Neural cell (in vitro differentiated cells): ENCODE results near the gene HS1BP3. TPM values are rescaled to one million over a fixed set of nuclear protein-coding genes. Genes with fewer than 3 reads are reported as not detected.

ENCODE experiments used
- H2AFZ ChIP-seq: fragments of 200-600, 300-800 bp; sonication (generic), shearing (Covaris generic); 2 replicates; pipeline ENCODE4 v1.6.0; 2014; ENCODE audit warnings: low read depth, mild to moderate bottlenecking, antibody characterized with exemption, low read length, moderate library complexity
- H3F3A ChIP-seq: fragments of 200-600 bp; shearing (Covaris generic); 2 replicates; pipeline ENCODE4 v1.6.1; 2016; ENCODE audit warnings: mild to moderate bottlenecking, moderate library complexity, mixed read lengths, antibody characterized with exemption, low read length; ENCODE audit not compliant: insufficient read depth, poor library complexity, severe bottlenecking
- H3K27ac ChIP-seq: fragments of 200-600, 300-800 bp; sonication (generic), shearing (Covaris generic); 2 replicates; pipeline ENCODE4 v1.5.1; 2014; ENCODE audit warnings: mild to moderate bottlenecking, low read length, moderate library complexity
- H3K27me3 ChIP-seq: fragments of 300-800, 200-600 bp; sonication (generic), shearing (Covaris generic); 2 replicates; pipeline ENCODE4 v1.6.0; 2014; ENCODE audit warnings: mild to moderate bottlenecking, low read depth, low read length, moderate library complexity; ENCODE audit not compliant: insufficient read depth
- H3K36me3 ChIP-seq: fragments of 300-800, 200-600 bp; sonication (generic), shearing (Covaris generic); 2 replicates; pipeline ENCODE4 v1.5.1; 2014; ENCODE audit warnings: mild to moderate bottlenecking, antibody characterized with exemption, low read length, moderate library complexity; ENCODE audit not compliant: insufficient read depth
- H3K4me2 ChIP-seq: fragments of 300-800, 200-600 bp; sonication (generic), shearing (Covaris generic); 2 replicates; pipeline ENCODE4 v1.6.0; 2014; ENCODE audit warnings: mild to moderate bottlenecking, low read length
- H3K4me3 ChIP-seq: fragments of 300-800, 200-600 bp; sonication (generic), shearing (Covaris generic); 2 replicates; pipeline ENCODE4 v1.5.1; 2014; ENCODE audit warnings: mild to moderate bottlenecking, low read length, moderate library complexity
- H3K79me2 ChIP-seq: fragments of 200-600 bp; shearing (Covaris generic); replicated peaks from 2 replicates; pipeline ENCODE4 v1.6.0; 2014; ENCODE audit warnings: mild to moderate bottlenecking, low read length, moderate library complexity; ENCODE audit not compliant: insufficient read depth
- H3K9ac ChIP-seq: fragments of 300-800, 200-600 bp; sonication (generic), shearing (Covaris generic); 2 replicates; pipeline ENCODE4 v1.6.1; 2016; ENCODE audit warnings: mild to moderate bottlenecking, low read length, mixed read lengths
- H3K9me2 ChIP-seq: fragments of 200-600 bp; shearing (Covaris generic); 2 replicates; pipeline ENCODE4 v1.6.1; 2016; ENCODE audit warnings: mild to moderate bottlenecking, low read length, mixed read lengths; ENCODE audit not compliant: insufficient read depth
- H3K9me3 ChIP-seq: fragments of 200-600, 300-800 bp; sonication (generic), shearing (Covaris generic); 2 replicates; pipeline ENCODE4 v1.6.1; 2016; ENCODE audit warnings: mild to moderate bottlenecking, mixed run types, low read length, moderate library complexity, mixed read lengths
- H4K20me1 ChIP-seq: fragments of 200-600 bp; shearing (Covaris generic); 2 replicates; pipeline ENCODE4 v1.6.1; 2016; ENCODE audit warnings: mild to moderate bottlenecking, mixed run types; ENCODE audit not compliant: insufficient read depth
- CTCF ChIP-seq: fragments of 450-650 bp; IDR thresholded peaks from 2 replicates; pipeline ENCODE4 v1.5.1; 2014; ENCODE audit warnings: antibody characterized with exemption, mild to moderate bottlenecking, moderate library complexity; ENCODE audit not compliant: poor library complexity, severe bottlenecking
- EP300 ChIP-seq: fragments of 450-650 bp; conservative IDR thresholded peaks from 2 replicates; pipeline ENCODE4 v1.6.1; 2014; ENCODE audit warnings: antibody characterized with exemption, mild to moderate bottlenecking, moderate library complexity; ENCODE audit not compliant: poor library complexity, severe bottlenecking
- EZH2 ChIP-seq: fragments of 200-600, 300-800 bp; shearing (Covaris generic), sonication (generic); IDR thresholded peaks from 2 replicates; pipeline ENCODE4 v1.6.1; 2014; ENCODE audit warnings: antibody characterized with exemption, low read length, borderline replicate concordance, mild to moderate bottlenecking; ENCODE audit not compliant: insufficient read depth, poor library complexity, severe bottlenecking
- MXI1 ChIP-seq: fragments of 450-650 bp; conservative IDR thresholded peaks from 2 replicates; pipeline ENCODE4 v1.6.1; 2014; ENCODE audit warnings: antibody characterized with exemption, mild to moderate bottlenecking; ENCODE audit not compliant: poor library complexity, severe bottlenecking
- POLR2AphosphoS5 ChIP-seq: IDR thresholded peaks from 2 replicates; pipeline ENCODE4 v1.6.1; 2012
- RAD21 ChIP-seq: fragments of 450-650 bp; conservative IDR thresholded peaks from 2 replicates; pipeline ENCODE4 v1.6.1; 2014; ENCODE audit warnings: antibody characterized with exemption, mild to moderate bottlenecking, moderate library complexity
- REST ChIP-seq: IDR thresholded peaks from 2 replicates; pipeline ENCODE4 v1.6.1; 2012; ENCODE audit warnings: borderline replicate concordance
- SMC3 ChIP-seq: fragments of 450-650 bp; conservative IDR thresholded peaks from 2 replicates; pipeline ENCODE4 v1.6.1; 2014; ENCODE audit warnings: antibody characterized with exemption, mild to moderate bottlenecking, moderate library complexity; ENCODE audit not compliant: poor library complexity
- TAF1 ChIP-seq: IDR thresholded peaks from 2 replicates; pipeline ENCODE4 v1.6.1; 2012; ENCODE audit warnings: low read depth
- polyA plus RNA-seq: library from polyadenylated mRNA; depleted of rRNA; stranded (reverse); fragments of >200 nt; gene quantifications from 2 replicates; pipeline ENCODE4 v1.2.3, GENCODE V29; 2014

Gene HS1BP3
- polyA plus RNA-seq, 1 donor from 2014 or later: 8.9 TPM

- Histone ChIP-seq H3K27me3 (no peaks in the 10 kb centered on the region), H3F3A (no peaks in the 10 kb centered on the region), H3K36me3 (no peaks in the 10 kb centered on the region), H3K4me2 (no peak overlapping the region), H2AFZ (no peak overlapping the region), H3K9ac (no peak overlapping the region), H3K9me2 (no peaks in the 10 kb centered on the region), H4K20me1 (no peaks in the 10 kb centered on the region), H3K27ac (no peak overlapping the region), H3K4me3 (no peak overlapping the region), H3K9me3 (no peaks in the 10 kb centered on the region), H3K79me2 (no peaks in the 10 kb centered on the region)
- TF ChIP-seq TAF1 (no peak), MXI1 (no peak), EP300 (no peak), RAD21 (no peak)
Measured at GRCh38 chr2:20697322-20697934, 46.5 kb upstream of the HS1BP3 start.

- Histone ChIP-seq H3K27me3 (no peaks in the 10 kb centered on the region), H3K79me2 (no peaks in the 10 kb centered on the region), H3K4me2 (no peak overlapping the region), H3F3A (no peaks in the 10 kb centered on the region), H3K9me3 (no peaks in the 10 kb centered on the region), H3K9me2 (no peaks in the 10 kb centered on the region), H3K4me3 (no peak overlapping the region), H3K36me3 (no peaks in the 10 kb centered on the region), H3K27ac (no peak overlapping the region), H4K20me1 (no peaks in the 10 kb centered on the region), H3K9ac (no peak overlapping the region), H2AFZ (no peak overlapping the region)
- TF ChIP-seq SMC3: no peak
- no peak for TF ChIP-seq MXI1
- TF ChIP-seq CTCF: no peak
- no peak for TF ChIP-seq RAD21
- no peak for TF ChIP-seq TAF1
- TF ChIP-seq EP300: no peak
- no peak for TF ChIP-seq REST
- TF ChIP-seq POLR2AphosphoS5: no peak
- no peak for TF ChIP-seq EZH2
Measured at GRCh38 chr2:20696366-20696765, 45.5 kb upstream of the HS1BP3 start.
